Erythroblast (primary cell): ENCODE measurements around the gene DHCR7.

ENCODE experiments used
- GATA1 ChIP-seq: IDR thresholded peaks from 2 replicates; pipeline ENCODE4 v1.6.1; 2011; ENCODE audit warnings: low read depth, mild to moderate bottlenecking, control low read depth, low read length, moderate library complexity
- POLR2A ChIP-seq: IDR thresholded peaks from 2 replicates; pipeline ENCODE4 v1.6.1; 2011; ENCODE audit warnings: mild to moderate bottlenecking, low read length

DNA sequence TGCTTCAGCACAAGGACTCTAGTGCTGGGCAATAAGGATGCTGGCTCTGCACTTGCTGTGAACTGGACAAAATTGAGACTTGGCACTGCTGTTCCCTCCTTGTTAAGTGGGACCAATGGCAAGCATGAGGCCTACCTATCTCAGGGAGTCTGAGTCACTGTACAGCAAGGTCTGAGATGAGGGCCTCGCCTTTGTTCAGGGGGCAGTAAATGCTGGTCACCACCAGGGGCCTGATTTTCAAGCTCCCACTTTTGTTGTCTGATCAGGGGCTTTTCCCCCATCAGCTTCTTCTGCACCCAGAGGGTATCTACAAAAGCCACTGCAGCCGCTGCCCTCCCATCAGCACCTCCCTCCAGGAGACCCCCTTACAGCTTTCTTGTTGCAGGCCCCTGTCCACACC is 22.8 kb downstream of the DHCR7 start:
- no peak for TF ChIP-seq POLR2A
- no peak for TF ChIP-seq GATA1
